K562 (cell line): Measurements from ENCODE around the gene LAPTM5. TPM values are rescaled to one million over a fixed set of nuclear protein-coding genes. Genes with fewer than 3 reads are reported as not detected.

ENCODE experiments used
- BCL6 ChIP-seq: fragments of 250-450 bp; sonication (Bioruptor Pico); IDR thresholded peaks from 2 replicates; pipeline ENCODE4 v1.4.0; 2020
- CHAMP1 ChIP-seq: fragments of 450-650 bp; IDR thresholded peaks from 2 replicates; pipeline ENCODE4 v1.6.1; 2016; ENCODE audit warnings: mild to moderate bottlenecking
- DIDO1 ChIP-seq: fragments of 450-650 bp; IDR thresholded peaks from 2 replicates; pipeline ENCODE4 v1.6.1; 2016; ENCODE audit warnings: low read depth, missing biosample characterization, missing genetic modification characterization
- FOXA1 ChIP-seq: fragments of 450-650 bp; IDR thresholded peaks from 2 replicates; pipeline ENCODE4 v1.6.1; 2016; ENCODE audit warnings: mild to moderate bottlenecking, borderline replicate concordance
- HIVEP1 ChIP-seq: fragments of 250-450 bp; sonication (Bioruptor Pico); IDR thresholded peaks from 2 replicates; pipeline ENCODE4 v1.4.0; 2020; ENCODE audit warnings: mild to moderate bottlenecking
- JUN ChIP-seq, 2 experiments: sonication (generic) in 1 of 2; formaldehyde crosslinking in 1 of 2; IDR thresholded peaks; 2 replicates each; pipeline versions ENCODE4 v1.6.1 to v1.8.0; 2012 to 2022; ENCODE audit warnings: borderline replicate concordance in 2 of 2, mild to moderate bottlenecking in 2 of 2, improper control_type of control experiment in 1 of 2, low read depth in 1 of 2, low read length in 1 of 2, missing genetic modification reagents in 1 of 2
- LCOR ChIP-seq: sonication (generic); formaldehyde crosslinking; IDR thresholded peaks from 2 replicates; pipeline ENCODE4 v1.8.0; 2022; ENCODE audit warnings: mild to moderate bottlenecking, missing genetic modification reagents
- NFATC3 ChIP-seq: fragments of 450-650 bp; IDR thresholded peaks from 2 replicates; pipeline ENCODE4 v1.6.1; 2017; ENCODE audit warnings: mild to moderate bottlenecking
- NFYB ChIP-seq: IDR thresholded peaks from 2 replicates; pipeline ENCODE4 v1.6.1; 2011; ENCODE audit warnings: mild to moderate bottlenecking, moderate library complexity; ENCODE audit not compliant: insufficient read length; ENCODE audit errors: extremely low read depth
- POLR2AphosphoS2 ChIP-seq: IDR thresholded peaks from 2 replicates; pipeline ENCODE4 v1.6.1; 2012; ENCODE audit warnings: low read length, improper control_type of control experiment
- RAD21 ChIP-seq, 2 experiments: fragments of 250-450 bp in 1 of 2; fragments of 450-650 bp in 1 of 2; sonication (Bioruptor Pico) in 1 of 2; formaldehyde crosslinking in 1 of 2; IDR thresholded peaks in 1 of 2; conservative IDR thresholded peaks in 1 of 2; 2 replicates each; pipeline versions ENCODE4 v1.4.0 to v1.8.0; 2020 to 2022; ENCODE audit warnings: mild to moderate bottlenecking in 2 of 2, moderate library complexity in 1 of 2
- SMAD3 ChIP-seq: fragments of 450-650 bp; formaldehyde crosslinking; conservative IDR thresholded peaks from 2 replicates; pipeline ENCODE4 v1.4.0; 2020; ENCODE audit warnings: mild to moderate bottlenecking
- TCF7 ChIP-seq: sonication (generic); IDR thresholded peaks from 2 replicates; pipeline ENCODE4 v1.6.1; 2016; ENCODE audit warnings: antibody characterized with exemption, borderline replicate concordance
- ZBTB33 ChIP-seq: sonication (generic); formaldehyde crosslinking; IDR thresholded peaks from 2 replicates; pipeline ENCODE4 v1.8.1; 2023; ENCODE audit warnings: mild to moderate bottlenecking, missing genetic modification reagents
- ZBTB7A ChIP-seq: IDR thresholded peaks from 2 replicates; pipeline ENCODE4 v1.6.1; 2011; ENCODE audit warnings: low read depth, mild to moderate bottlenecking, low read length, moderate library complexity, borderline replicate concordance; ENCODE audit not compliant: control insufficient read depth
- ZC3H8 ChIP-seq: fragments of 450-650 bp; IDR thresholded peaks from 2 replicates; pipeline ENCODE4 v1.6.1; 2017
- ZNF133 ChIP-seq: fragments of 250-450 bp; sonication (Bioruptor Pico); IDR thresholded peaks from 2 replicates; pipeline ENCODE4 v1.4.0; 2020; ENCODE audit warnings: mild to moderate bottlenecking
- ZNF165 ChIP-seq: fragments of 250-450 bp; sonication (Bioruptor Pico); IDR thresholded peaks from 2 replicates; pipeline ENCODE4 v1.4.0; 2020; ENCODE audit warnings: borderline replicate concordance
- ZNF175 ChIP-seq: fragments of 200-800 bp; sonication (Bioruptor generic); IDR thresholded peaks from 2 replicates; pipeline ENCODE4 v1.6.1; 2016; ENCODE audit warnings: low read depth, mild to moderate bottlenecking, missing genetic modification characterization, missing compliant biosample characterization
- ZNF239 ChIP-seq: fragments of 250-450 bp; sonication (Bioruptor Pico); IDR thresholded peaks from 2 replicates; pipeline ENCODE4 v1.4.0; 2020; ENCODE audit warnings: mild to moderate bottlenecking
- ZNF408 ChIP-seq: fragments of 250-450 bp; sonication (Bioruptor Pico); IDR thresholded peaks from 2 replicates; pipeline ENCODE4 v1.4.0; 2020; ENCODE audit warnings: low read depth, mild to moderate bottlenecking, moderate library complexity
- ZNF511 ChIP-seq: sonication (generic); formaldehyde crosslinking; IDR thresholded peaks from 2 replicates; pipeline ENCODE4 v1.8.0; 2022; ENCODE audit warnings: mild to moderate bottlenecking, missing genetic modification reagents
- ZNF589 ChIP-seq: fragments of 200-800 bp; sonication (Bioruptor generic); IDR thresholded peaks from 2 replicates; pipeline ENCODE4 v1.6.1; 2016; ENCODE audit warnings: low read depth, missing genetic modification characterization, missing compliant biosample characterization
- ZSCAN32 ChIP-seq: fragments of 450-650 bp; formaldehyde crosslinking; IDR thresholded peaks from 2 replicates; pipeline ENCODE4 v1.4.0; 2020; ENCODE audit warnings: mild to moderate bottlenecking, moderate library complexity
- polyA plus RNA-seq, 8 experiments: library from polyadenylated mRNA; depleted of rRNA in 4 of 8; stranded (reverse) in 5 of 8; unstranded in 3 of 8; fragments of >200 nt; fragmentation: Nextera tagmentation in 2 of 8; fragmentation: Illumina TruSeq in 1 of 8; extraction: Ambion mirVana in 2 of 8; extraction: Trizol in 1 of 8; gene quantifications; 2 replicates each; pipeline versions ENCODE4 v1.2.1 to v1.2.3, GENCODE V29; 2011 to 2014; ENCODE audit warnings: inconsistent platforms in 1 of 8, missing spikeins in 1 of 8
- total RNA-seq, 7 experiments: library from RNA; depleted of rRNA in 6 of 7; stranded (reverse); fragments of >200 nt in 6 of 7; fragmentation: Illumina TruSeq in 2 of 7; extraction: Trizol in 2 of 7; gene quantifications; 2 replicates each; pipeline versions ENCODE4 v1.2.1 to v1.2.3, GENCODE V29; 2011 to 2021; ENCODE audit warnings: low replicate concordance in 1 of 7

Gene LAPTM5
- total and polyA plus RNA-seq, 9 of the 15 experiments (the other 6 are each of a cell fraction or from before 2014, with no cell fraction given) = 2.4 to 47.3 (median 20.3) TPM

- TF ChIP-seq JUN (IDR thresholded peaks at IDR 0.05; ENCODE audit: borderline replicate concordance, low read depth, low read length) = peak; percentile 80; the same call in 1 of the 2 replicates
- TF ChIP-seq JUN (CRISPR knock-in tag; IDR thresholded peaks at IDR 0.05; ENCODE audit: borderline replicate concordance) = peak; percentile 65; the same call in 1 of the 2 replicates
- peak; percentile 34; the same call in 1 of the 2 replicates for TF ChIP-seq BCL6
- TF ChIP-seq TCF7 = peak; percentile 56; the same call in 1 of the 2 replicates
- no peak for TF ChIP-seq ZNF408 (CRISPR knock-in tag)
- TF ChIP-seq ZNF133 = no peak
- TF ChIP-seq ZBTB7A = peak; percentile 99
- TF ChIP-seq NFATC3 = no peak
- no peak for TF ChIP-seq NFYB
- no peak for TF ChIP-seq ZC3H8
- 0 out of 2 replicates have a peak, but pooled peaks have one; percentile 26 for TF ChIP-seq DIDO1 (tag)
- TF ChIP-seq ZSCAN32 (CRISPR knock-in tag) = no peak
- peak; percentile 80 for TF ChIP-seq ZNF175 (CRISPR knock-in tag)
- peak; percentile 96 for TF ChIP-seq LCOR (CRISPR knock-in tag)
- peak; percentile 92 for TF ChIP-seq SMAD3 (CRISPR knock-in tag)
- peak; percentile 89 for TF ChIP-seq HIVEP1
- TF ChIP-seq ZNF511 (CRISPR knock-in tag) = peak; percentile 98
- no peak for TF ChIP-seq FOXA1
- peak; percentile 99 to 100; a peak in 3 of 4 replicates for TF ChIP-seq RAD21 (CRISPR knock-in tag; conservative IDR thresholded peaks at IDR 0.05 in 1 of 2, IDR thresholded peaks at IDR 0.05 in 1 of 2)
- peak; percentile 77 for TF ChIP-seq ZNF239
- TF ChIP-seq ZNF589 = peak; percentile 96
- peak; percentile 45; the same call in 1 of the 2 replicates for TF ChIP-seq ZBTB33 (CRISPR knock-in tag)
- peak; percentile 80 for TF ChIP-seq ZNF165 (CRISPR knock-in tag)
- peak; percentile 78; the same call in 1 of the 2 replicates for TF ChIP-seq POLR2AphosphoS2
- no peak for TF ChIP-seq CHAMP1
Measured at GRCh38 chr1:30718636-30719405, 38.8 kb downstream of the LAPTM5 start (continued).
